Activated naive CD4-positive, alpha-beta T cell treated with anti-CD3 and anti-CD28 coated beads for 36 hours (primary cell): ENCODE data around the gene ACTA2. TPM values are rescaled to one million over a fixed set of nuclear protein-coding genes. Genes with fewer than 3 reads are reported as not detected.

Experiments
- CTCF ChIA-PET: fragments of 350-600 bp; sonication (Branson Sonifier 250); formaldehyde crosslinking; loops from one replicate; lab custom pipeline; 2021; ENCODE audit warnings: antibody characterized with exemption; lab: Charles Lee
- DNase-seq: peaks from one replicate; pipeline ENCODE4 v3.0.0-alpha.2; 2020
- H3K27ac Mint-ChIP-seq: one replicate; pipeline ENCODE4 v1.8.0; 2021; ENCODE audit warnings: mild to moderate bottlenecking, mixed read lengths
- H3K27me3 Mint-ChIP-seq: one replicate; pipeline ENCODE4 v1.8.0; 2021; ENCODE audit warnings: low read depth, mixed read lengths
- H3K36me3 Mint-ChIP-seq: one replicate; pipeline ENCODE4 v1.8.0; 2021; ENCODE audit warnings: low read depth, mixed read lengths
- H3K4me1 Mint-ChIP-seq: one replicate; pipeline ENCODE4 v1.8.0; 2021; ENCODE audit warnings: low read depth, mixed read lengths
- H3K4me3 Mint-ChIP-seq: one replicate; pipeline ENCODE4 v1.8.0; 2021; ENCODE audit warnings: mild to moderate bottlenecking, moderate library complexity, mixed read lengths
- H3K9me3 Mint-ChIP-seq: one replicate; pipeline ENCODE4 v1.8.0; 2021; ENCODE audit warnings: mixed read lengths
- intact Hi-C: fragments of 100-400 bp; cut with micrococcal nuclease; formaldehyde crosslinking; loops from one replicate; pipeline ENCODE4 v1.15.1; 2023
- total RNA-seq, 2 experiments: library from RNA; stranded (reverse); gene quantifications; one replicate each; pipeline ENCODE4 v1.2.3, GENCODE V29; 2021

Gene ACTA2
- total RNA-seq, 2 experiments from 2014 or later = 3.6 to 4.0 TPM

DNA sequence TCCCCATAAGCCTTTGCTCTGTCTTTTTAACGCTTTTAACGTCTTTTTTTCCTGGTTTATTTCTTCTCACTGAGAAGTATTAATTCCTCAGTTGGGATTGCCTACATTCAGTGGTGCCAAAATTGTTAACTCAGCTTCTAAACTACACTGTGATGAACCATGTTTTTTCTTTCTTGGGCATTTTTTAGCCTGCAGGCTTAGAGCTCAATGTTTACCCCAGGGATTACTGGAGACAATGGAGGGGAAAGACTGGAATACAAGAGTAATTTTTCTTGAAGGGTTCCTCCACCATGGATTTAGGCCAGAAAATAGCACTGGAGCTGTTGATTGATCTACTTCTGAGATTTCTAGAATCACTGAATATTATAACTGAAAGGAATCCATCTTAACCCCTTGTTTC lies 52.7 kb downstream of the ACTA2 start:
- no peak for DNase-seq
- Mint-ChIP-seq H3K9me3 (no peaks in the 10 kb centered on the region), H3K4me3 (no peak overlapping the region), H3K4me1 (peaks cover 72% of the 10 kb centered on the region), H3K27ac (no peak overlapping the region), H3K36me3 (peaks cover 19% of the 10 kb centered on the region), H3K27me3 (no peaks in the 10 kb centered on the region)
- intact Hi-C loops = loop anchor here (2.0 to 10.0 kb wide), 2 partner anchors 65 to 1815 kb away; no protein-coding TSS in a partner anchor
- CTCF ChIA-PET = interaction anchor here (0.7 to 4.6 kb wide), 8 partner anchors 8 to 76 kb away, joined by 3 to 44 read pairs (median 12); partner anchors contain the start of gene STAMBPL1

DNA sequence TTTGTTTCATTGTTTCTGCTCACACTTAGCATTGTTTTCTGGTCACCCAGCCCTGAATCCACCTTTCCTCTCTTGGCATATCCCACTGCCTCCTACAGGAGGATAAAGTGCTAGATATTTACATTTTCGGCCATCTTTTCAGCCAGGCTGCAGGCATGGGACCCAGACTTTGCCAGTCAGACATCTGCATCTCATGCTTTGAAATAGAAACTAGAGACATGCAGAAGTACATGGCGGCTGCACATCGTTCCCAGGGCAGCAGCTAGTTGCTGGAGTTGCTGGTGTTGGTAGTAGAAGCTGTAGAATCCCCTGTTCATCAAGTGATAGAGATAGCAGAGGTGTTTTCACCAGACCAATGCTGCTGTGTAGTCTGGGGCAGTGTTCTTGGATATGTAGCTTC lies 53.8 kb downstream of the ACTA2 start:
- intact Hi-C loops = no loop called here
- CTCF ChIA-PET = interaction anchor here (1.5 to 4.6 kb wide), 4 partner anchors 9 to 34 kb away, joined by 5 to 36 read pairs (median 12); no protein-coding TSS in a partner anchor
- Mint-ChIP-seq H3K27ac (no peak overlapping the region), H3K4me1 (peaks cover 72% of the 10 kb centered on the region), H3K36me3 (peaks cover 18% of the 10 kb centered on the region), H3K27me3 (no peaks in the 10 kb centered on the region), H3K4me3 (no peak overlapping the region), H3K9me3 (no peaks in the 10 kb centered on the region)
- no peak for DNase-seq

DNA sequence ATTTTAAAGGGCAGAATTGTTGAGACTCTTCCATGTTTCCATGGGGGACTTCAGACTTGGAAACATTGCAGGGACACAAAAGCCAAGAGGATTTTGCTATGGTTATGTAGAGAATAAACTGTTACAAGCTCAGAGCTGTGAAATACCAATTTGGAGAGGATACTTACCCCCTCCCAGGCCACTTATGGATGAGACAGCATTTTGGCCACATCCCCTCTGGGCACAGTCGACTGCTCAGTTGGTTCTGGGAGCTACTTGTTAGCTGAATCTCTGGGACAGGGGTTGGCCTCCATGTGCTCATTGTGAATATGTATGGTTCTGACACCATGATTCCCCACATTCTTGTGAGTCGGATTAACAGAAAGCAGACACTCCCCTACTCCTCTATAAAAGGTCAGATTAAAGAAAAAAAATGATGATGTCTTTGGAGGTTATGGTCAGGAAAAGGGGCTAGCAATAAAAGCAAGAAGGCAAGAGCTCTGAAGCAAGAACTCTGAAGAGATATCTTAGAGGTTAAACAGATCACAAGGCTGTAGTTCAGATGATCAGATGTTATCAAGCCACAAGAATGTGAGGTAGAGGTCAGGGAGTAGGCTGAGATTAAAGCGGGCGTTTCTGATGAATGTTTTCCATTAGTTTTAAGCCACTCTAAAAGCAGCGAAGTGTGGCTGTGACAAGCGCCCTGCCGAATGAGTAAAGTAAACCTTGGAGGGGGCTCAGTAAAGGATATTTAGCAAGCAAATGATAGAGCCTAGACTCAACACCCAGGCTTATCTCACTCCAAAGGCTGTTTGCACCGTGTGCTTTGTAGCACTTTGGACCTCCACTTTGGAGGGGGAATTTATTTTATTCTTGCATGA lies 55.3 kb downstream of the ACTA2 start:
- peak overlapping the region; percentile 32 for H3K4me3 Mint-ChIP-seq
- H3K36me3 Mint-ChIP-seq = peaks cover 4% of the 10 kb centered on the region
- H3K27me3 Mint-ChIP-seq = no peaks in the 10 kb centered on the region
- peaks cover 62% of the 10 kb centered on the region for H3K4me1 Mint-ChIP-seq
- DNase-seq = peak; percentile 32
- peak overlapping the region; percentile 78 for H3K27ac Mint-ChIP-seq
- CTCF ChIA-PET = interaction anchor here (1.0 to 2.0 kb wide), 4 partner anchors 9 to 61 kb away, joined by 3 to 10 read pairs (median 4); no protein-coding TSS in a partner anchor
- intact Hi-C loops = loop anchor here (1.0 kb wide), 2 partner anchors 11 to 16 kb away; no protein-coding TSS in a partner anchor
- no peaks in the 10 kb centered on the region for H3K9me3 Mint-ChIP-seq

DNA sequence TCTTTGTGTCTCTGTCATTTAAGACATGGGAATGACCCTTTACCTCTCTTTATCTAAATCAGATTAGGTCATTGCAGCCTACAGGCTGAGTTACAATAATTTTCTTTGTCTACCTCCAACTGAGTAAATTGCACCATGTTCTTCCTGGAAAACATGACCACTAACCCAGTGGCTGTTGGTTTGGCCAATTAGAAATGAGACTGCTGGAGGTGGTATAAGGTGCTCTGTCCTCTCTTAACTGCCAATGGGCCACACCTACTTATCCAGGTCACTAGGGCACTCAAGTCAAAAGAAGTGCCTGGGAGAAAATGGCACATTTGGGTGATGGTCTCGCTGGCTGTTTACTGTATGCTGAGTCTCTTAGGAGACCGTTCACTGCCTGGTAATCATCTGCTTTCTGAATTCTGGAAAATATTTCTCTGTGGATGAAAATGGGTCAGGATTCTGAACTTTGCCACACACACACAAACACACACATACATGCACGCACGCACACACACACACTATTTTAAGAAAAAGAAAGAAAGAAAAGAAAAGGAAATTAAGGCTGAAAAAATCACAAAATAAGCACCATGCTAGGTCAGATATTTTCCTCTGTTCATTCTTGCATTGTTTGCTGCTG lies 56.1 kb downstream of the ACTA2 start:
- H3K9me3 Mint-ChIP-seq = no peaks in the 10 kb centered on the region
- CTCF ChIA-PET = interaction anchor here (0.6 to 2.0 kb wide), 6 partner anchors 10 to 86 kb away, joined by 3 to 10 read pairs (median 4); no protein-coding TSS in a partner anchor
- intact Hi-C loops = no loop called here
- peaks cover 59% of the 10 kb centered on the region for H3K4me1 Mint-ChIP-seq
- peaks cover 2% of the 10 kb centered on the region for H3K36me3 Mint-ChIP-seq
- no peak for DNase-seq
- no peaks in the 10 kb centered on the region for H3K27me3 Mint-ChIP-seq
- H3K4me3 Mint-ChIP-seq = peak overlapping the region; percentile 42
- peak overlapping the region; percentile 78 for H3K27ac Mint-ChIP-seq

DNA sequence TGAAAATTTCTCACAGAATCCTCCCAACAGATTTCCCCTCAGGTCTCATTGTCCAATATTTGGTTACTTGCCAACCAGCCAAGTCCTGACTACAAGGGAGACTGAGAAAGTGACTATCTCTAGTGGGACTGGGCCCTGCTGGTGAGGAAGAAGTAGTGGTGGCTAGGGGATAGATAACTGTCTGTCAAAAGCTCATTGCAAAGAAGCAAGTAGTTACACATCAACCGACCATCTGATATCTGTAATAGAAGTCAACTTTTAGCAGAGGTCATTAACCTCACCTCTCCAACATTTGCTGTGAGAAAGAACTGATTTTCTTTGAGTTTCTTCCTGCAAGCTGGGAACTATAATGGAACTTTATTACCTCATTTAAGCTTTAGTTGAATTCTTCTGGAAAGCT lies 57.3 kb downstream of the ACTA2 start:
- Mint-ChIP-seq H3K4me3 (no peak overlapping the region), H3K27me3 (no peaks in the 10 kb centered on the region), H3K27ac (no peak overlapping the region), H3K36me3 (peaks cover 2% of the 10 kb centered on the region), H3K4me1 (peaks cover 53% of the 10 kb centered on the region), H3K9me3 (no peaks in the 10 kb centered on the region)
- intact Hi-C loops = no loop called here
- CTCF ChIA-PET = interaction anchor here (0.5 to 1.2 kb wide), 6 partner anchors 37 to 342 kb away, joined by 3 to 6 read pairs (median 3); no protein-coding TSS in a partner anchor
- DNase-seq = no peak

DNA sequence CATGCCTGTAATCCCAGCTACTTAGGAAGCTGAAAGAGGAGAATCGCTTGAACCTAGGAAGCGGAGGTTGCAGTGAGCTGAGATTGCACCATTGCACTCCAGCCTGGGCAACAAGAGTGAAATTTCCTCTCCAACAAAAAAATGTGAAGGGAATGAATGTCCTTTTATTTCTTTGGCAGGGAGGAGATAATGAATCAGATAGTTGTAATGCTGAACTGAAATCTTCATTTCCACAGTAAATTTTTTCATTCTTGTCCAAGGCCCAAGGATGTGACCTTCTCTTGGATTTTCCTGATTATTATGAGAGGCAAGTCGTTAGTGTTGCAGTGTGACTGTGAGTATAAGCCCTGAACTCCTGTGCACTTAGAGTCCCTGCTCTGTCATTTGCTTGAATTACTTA lies 59.0 kb downstream of the ACTA2 start:
- CTCF ChIA-PET = interaction anchor here (1.3 kb wide), 1 partner anchor 59 kb away, joined by 3 read pairs; no protein-coding TSS in a partner anchor

DNA sequence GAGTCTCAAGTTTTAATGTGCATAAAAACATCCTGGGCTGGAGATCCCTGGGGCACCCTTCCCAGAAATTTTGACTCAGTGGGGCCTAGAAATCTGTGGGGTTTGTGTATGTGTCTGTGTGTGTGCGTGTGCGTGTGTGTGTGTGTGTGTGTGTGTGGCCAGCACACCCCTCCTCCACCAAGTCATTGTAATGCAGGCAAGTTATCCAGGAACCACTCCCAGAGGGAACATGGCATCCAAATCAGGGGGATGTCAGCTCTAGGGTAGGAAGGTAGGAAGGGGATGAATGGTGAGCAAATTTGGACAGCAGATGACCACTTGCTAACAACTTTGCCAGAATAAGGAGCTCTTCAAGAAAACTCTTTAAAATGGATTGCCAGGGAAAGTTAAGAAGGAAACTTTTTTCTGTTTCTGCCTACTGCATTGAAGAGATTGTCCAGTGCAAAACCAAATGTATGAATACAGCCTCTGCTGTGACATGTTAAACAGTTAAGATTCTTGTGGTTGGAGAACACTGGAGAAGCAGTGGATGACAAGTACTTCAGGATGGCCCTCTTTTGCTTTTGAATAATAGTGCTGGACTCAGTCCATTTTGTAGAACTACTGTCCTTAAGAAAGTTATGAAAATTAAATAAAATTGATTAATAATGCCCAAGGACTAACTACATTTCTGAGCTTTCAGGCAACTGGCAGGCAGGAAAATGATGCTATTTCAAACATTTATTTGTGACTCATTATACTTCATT lies 60.2 kb downstream of the ACTA2 start:
- peaks cover 2% of the 10 kb centered on the region for H3K36me3 Mint-ChIP-seq
- H3K27me3 Mint-ChIP-seq = no peaks in the 10 kb centered on the region
- peaks cover 60% of the 10 kb centered on the region for H3K4me1 Mint-ChIP-seq
- CTCF ChIA-PET = interaction anchor here (1.2 to 1.3 kb wide), 2 partner anchors 14 to 58 kb away, joined by 3 read pairs; no protein-coding TSS in a partner anchor
- H3K9me3 Mint-ChIP-seq = no peaks in the 10 kb centered on the region
- no peak for DNase-seq
- H3K4me3 Mint-ChIP-seq = no peak overlapping the region
- intact Hi-C loops = no loop called here
- H3K27ac Mint-ChIP-seq = no peak overlapping the region

More for the DNA sequence above, 59.0 kb downstream of the ACTA2 start:
- DNase-seq = no peak
- intact Hi-C loops = no loop called here
- Mint-ChIP-seq H3K27ac (no peak overlapping the region), H3K27me3 (no peaks in the 10 kb centered on the region), H3K9me3 (no peaks in the 10 kb centered on the region), H3K4me3 (no peak overlapping the region), H3K4me1 (peaks cover 56% of the 10 kb centered on the region), H3K36me3 (peaks cover 2% of the 10 kb centered on the region)

DNA sequence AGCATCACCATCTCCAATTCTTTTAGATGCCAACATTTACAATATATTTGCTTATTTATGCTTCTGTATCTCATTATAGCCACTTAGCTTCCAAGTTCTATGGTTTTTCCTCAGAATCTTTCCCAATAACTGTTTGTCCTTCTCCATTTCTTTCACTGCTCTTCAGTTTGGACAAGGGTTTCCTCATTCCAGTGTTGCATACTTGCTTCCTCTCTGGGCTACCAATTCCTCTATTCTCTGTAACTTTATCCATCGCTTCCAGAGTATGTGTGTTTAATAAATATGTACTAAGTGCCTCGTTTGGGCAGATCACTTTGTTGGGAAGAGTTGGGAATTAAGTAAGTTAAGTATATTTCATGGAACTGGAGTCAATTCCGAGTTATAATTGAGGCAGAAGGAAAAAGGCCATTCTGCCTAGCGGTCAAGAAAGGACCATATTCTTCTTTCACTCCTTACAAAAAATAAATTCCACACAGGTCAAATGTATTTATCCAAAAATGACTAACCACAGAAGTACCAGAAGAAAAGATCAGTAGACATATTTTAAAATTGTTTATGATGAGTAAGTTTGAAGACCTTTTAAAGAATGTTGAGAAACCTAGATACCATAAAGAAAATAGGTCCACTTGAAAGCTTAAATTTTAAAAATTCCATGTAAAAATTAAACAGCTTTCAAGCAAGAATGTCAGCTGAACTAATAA lies 61.7 kb downstream of the ACTA2 start:
- CTCF ChIA-PET = interaction anchor here (1.2 kb wide), 1 partner anchor 42 kb away, joined by 4 read pairs; no protein-coding TSS in a partner anchor
- no peak overlapping the region for H3K4me3 Mint-ChIP-seq
- no peaks in the 10 kb centered on the region for H3K27me3 Mint-ChIP-seq
- no peak overlapping the region for H3K27ac Mint-ChIP-seq
- H3K4me1 Mint-ChIP-seq = peaks cover 57% of the 10 kb centered on the region
- H3K9me3 Mint-ChIP-seq = no peaks in the 10 kb centered on the region
- DNase-seq = no peak
- H3K36me3 Mint-ChIP-seq = no peaks in the 10 kb centered on the region
- intact Hi-C loops = no loop called here

DNA sequence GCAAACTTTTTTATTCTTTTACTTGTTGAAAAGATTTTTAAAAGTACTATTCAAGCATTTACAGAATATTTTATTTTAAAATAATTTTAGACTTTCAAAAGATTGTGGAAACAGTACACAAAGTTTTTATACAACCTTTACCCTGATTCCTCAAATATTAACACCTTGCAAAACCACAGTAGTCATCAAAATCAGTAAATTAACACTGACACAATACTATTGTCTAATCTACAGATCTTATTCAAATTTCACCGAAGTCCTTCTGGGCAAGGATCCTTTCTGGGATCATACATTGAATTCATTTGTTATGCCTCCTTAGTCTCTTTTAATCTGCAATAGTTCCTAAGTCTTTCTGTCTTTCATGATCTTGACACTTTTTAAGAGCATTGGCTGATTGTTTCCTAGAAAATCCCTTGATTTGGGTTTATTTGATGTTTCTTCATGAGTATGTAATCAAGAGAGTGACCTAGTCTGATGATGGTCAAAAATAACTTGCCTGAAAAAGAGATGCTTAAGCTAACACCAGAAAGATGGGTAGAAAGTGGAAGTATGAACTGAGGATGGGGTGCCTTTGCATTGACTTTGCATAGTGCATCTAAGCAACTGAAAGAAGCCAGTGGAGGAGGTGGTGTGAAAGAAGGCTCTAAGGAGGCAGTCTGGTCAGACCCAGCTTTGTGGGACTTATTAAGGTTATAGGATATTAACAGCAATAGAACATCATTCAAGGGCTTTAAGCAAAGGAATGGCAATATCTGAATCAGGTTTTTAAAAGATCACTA lies 62.8 kb downstream of the ACTA2 start:
- intact Hi-C loops = loop anchor here (10.0 kb wide), 1 partner anchor 525 kb away; the partner anchor contains the start of gene IFIT5
- Mint-ChIP-seq H3K4me1 (peaks cover 57% of the 10 kb centered on the region), H3K9me3 (no peaks in the 10 kb centered on the region), H3K36me3 (no peaks in the 10 kb centered on the region), H3K4me3 (no peak overlapping the region), H3K27me3 (no peaks in the 10 kb centered on the region), H3K27ac (no peak overlapping the region)
- no peak for DNase-seq
- CTCF ChIA-PET = interaction anchor here (1.2 kb wide), 1 partner anchor 43 kb away, joined by 4 read pairs; no protein-coding TSS in a partner anchor

DNA sequence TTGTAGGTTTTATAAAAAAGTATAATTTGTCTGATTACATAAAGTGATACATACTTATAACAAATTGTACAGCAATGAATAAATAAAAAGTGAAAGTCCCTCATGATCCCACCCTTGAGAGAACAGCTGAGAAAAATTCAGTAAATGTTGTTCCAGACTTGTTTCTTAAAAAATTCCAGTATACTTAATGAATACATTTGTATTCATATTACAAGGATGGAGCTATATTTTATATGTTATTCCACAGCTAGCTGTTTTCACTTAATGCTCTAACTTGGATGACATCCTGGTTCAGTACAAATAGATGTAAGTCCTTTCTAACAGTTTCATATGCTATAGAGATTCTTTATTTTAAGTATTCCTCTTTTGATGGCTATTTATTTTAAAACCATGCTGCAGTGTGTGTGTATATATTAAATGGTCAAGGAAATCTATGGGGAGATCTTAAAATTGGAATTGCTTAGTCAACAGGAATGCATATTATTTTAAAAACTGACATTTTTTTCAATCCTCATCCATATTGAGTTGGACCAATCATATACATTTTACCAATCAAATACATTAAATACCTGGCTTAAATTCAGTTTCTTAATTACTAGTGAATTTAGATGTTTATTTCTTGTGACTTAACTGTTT lies 63.6 kb downstream of the ACTA2 start:
- Mint-ChIP-seq H3K36me3 (no peaks in the 10 kb centered on the region), H3K27ac (no peak overlapping the region), H3K4me3 (no peak overlapping the region), H3K9me3 (no peaks in the 10 kb centered on the region), H3K4me1 (peaks cover 61% of the 10 kb centered on the region), H3K27me3 (no peaks in the 10 kb centered on the region)
- intact Hi-C loops = loop anchor here (10.0 kb wide), 1 partner anchor 526 kb away; the partner anchor contains the start of gene IFIT5
- DNase-seq = no peak
- CTCF ChIA-PET = interaction anchor here (2.2 to 4.8 kb wide), 2 partner anchors 10 to 53 kb away, joined by 5 to 26 read pairs; no protein-coding TSS in a partner anchor
